Stimulated activated naive CD8-positive, alpha-beta T cell treated with anti-CD3 and anti-CD28 coated beads, Interleukin-15, Interleukin-2, amounts not matched to agents 100 ng/mL and 50 ng/mL, for 24 hours (primary cell): Measurements from ENCODE around the gene FAM118A.

Experiments
- H3K27ac Mint-ChIP-seq: one replicate; pipeline ENCODE4 v1.8.0; 2021; ENCODE audit warnings: mild to moderate bottlenecking, mixed read lengths
- H3K27me3 Mint-ChIP-seq: one replicate; pipeline ENCODE4 v1.8.0; 2021; ENCODE audit warnings: mixed read lengths
- H3K36me3 Mint-ChIP-seq: one replicate; pipeline ENCODE4 v1.8.0; 2021; ENCODE audit warnings: low read depth, mixed read lengths
- H3K4me1 Mint-ChIP-seq: one replicate; pipeline ENCODE4 v1.8.0; 2021; ENCODE audit warnings: low read depth, mixed read lengths
- H3K4me3 Mint-ChIP-seq: one replicate; pipeline ENCODE4 v1.8.0; 2021; ENCODE audit warnings: mild to moderate bottlenecking, mixed read lengths
- H3K9me3 Mint-ChIP-seq: one replicate; pipeline ENCODE4 v1.8.0; 2021; ENCODE audit warnings: mixed read lengths

FAM118A gene

GRCh38 chr22:45328822-45329529, 19.2 kb downstream of the FAM118A start:
- H3K9me3 Mint-ChIP-seq: no peaks in the 10 kb centered on the region
- H3K36me3 Mint-ChIP-seq: peaks cover 45% of the 10 kb centered on the region
- H3K4me1 Mint-ChIP-seq: peaks cover 4% of the 10 kb centered on the region
- H3K27ac Mint-ChIP-seq: peak overlapping the region; percentile 16
- no peak overlapping the region for H3K4me3 Mint-ChIP-seq
- H3K27me3 Mint-ChIP-seq: no peaks in the 10 kb centered on the region

DNA sequence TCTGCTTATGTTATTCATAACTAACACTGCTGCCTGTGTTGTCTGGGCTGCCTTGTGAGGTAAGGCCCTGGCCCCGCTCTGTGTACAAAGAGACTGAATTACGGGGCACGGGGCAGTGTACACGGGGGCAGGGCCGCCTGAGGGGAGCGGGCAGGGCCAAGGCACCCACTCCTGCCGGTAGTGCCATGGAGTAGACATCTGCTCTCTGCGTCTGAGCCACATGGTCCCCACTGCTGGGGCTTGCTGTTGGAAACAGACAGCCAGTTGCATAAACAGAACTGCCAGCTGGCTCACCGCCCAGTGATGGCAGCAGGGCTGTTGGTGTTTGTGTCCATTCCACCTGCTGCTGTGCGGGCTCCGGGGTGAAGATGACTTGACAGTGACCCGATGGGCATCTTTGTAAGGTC, 19.8 kb downstream of the FAM118A start:
- Mint-ChIP-seq H3K36me3 (peaks cover 46% of the 10 kb centered on the region), H3K4me3 (no peak overlapping the region), H3K9me3 (no peaks in the 10 kb centered on the region), H3K27me3 (no peaks in the 10 kb centered on the region), H3K4me1 (peaks cover 4% of the 10 kb centered on the region), H3K27ac (peak overlapping the region; percentile 16)

DNA sequence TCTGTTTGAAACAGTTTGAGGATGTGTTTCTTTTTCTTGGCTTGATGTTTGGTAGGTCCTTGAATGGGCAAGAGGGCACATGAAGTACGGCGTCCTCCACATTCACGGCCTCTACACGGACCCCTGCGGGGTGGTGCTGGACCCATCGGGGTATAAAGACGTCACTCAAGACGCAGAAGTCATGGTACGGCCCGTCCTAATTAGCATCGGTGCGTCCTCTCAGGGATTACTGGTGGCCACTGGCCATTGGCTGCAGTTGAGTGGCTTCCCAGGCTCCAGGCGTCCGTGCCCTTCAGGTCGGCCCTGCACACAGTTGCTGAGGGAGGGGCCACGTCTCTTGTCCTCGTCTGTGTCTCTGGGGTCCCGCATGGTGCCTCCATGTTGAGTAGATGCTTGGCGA, 20.8 kb downstream of the FAM118A start:
- H3K27ac Mint-ChIP-seq: no peak overlapping the region
- no peaks in the 10 kb centered on the region for H3K27me3 Mint-ChIP-seq
- H3K9me3 Mint-ChIP-seq: no peaks in the 10 kb centered on the region
- H3K36me3 Mint-ChIP-seq: peaks cover 43% of the 10 kb centered on the region
- no peak overlapping the region for H3K4me3 Mint-ChIP-seq
- peaks cover 4% of the 10 kb centered on the region for H3K4me1 Mint-ChIP-seq

- Mint-ChIP-seq H3K4me1 (peaks cover 8% of the 10 kb centered on the region), H3K36me3 (peaks cover 49% of the 10 kb centered on the region), H3K27ac (no peak overlapping the region), H3K9me3 (no peaks in the 10 kb centered on the region), H3K4me3 (no peak overlapping the region), H3K27me3 (no peaks in the 10 kb centered on the region)
Measured at GRCh38 chr22:45331486-45331885, 21.8 kb downstream of the FAM118A start.

- Mint-ChIP-seq H3K27me3 (no peaks in the 10 kb centered on the region), H3K36me3 (peaks cover 54% of the 10 kb centered on the region), H3K9me3 (no peaks in the 10 kb centered on the region), H3K27ac (no peak overlapping the region), H3K4me1 (peaks cover 13% of the 10 kb centered on the region), H3K4me3 (no peak overlapping the region)
Measured at GRCh38 chr22:45332001-45332400, 22.3 kb downstream of the FAM118A start.

GRCh38 chr22:45334068-45334467, 24.3 kb downstream of the FAM118A start:
- H3K4me1 Mint-ChIP-seq: peaks cover 15% of the 10 kb centered on the region
- H3K27me3 Mint-ChIP-seq: no peaks in the 10 kb centered on the region
- no peak overlapping the region for H3K4me3 Mint-ChIP-seq
- H3K36me3 Mint-ChIP-seq: peaks cover 52% of the 10 kb centered on the region
- no peak overlapping the region for H3K27ac Mint-ChIP-seq
- H3K9me3 Mint-ChIP-seq: no peaks in the 10 kb centered on the region

DNA sequence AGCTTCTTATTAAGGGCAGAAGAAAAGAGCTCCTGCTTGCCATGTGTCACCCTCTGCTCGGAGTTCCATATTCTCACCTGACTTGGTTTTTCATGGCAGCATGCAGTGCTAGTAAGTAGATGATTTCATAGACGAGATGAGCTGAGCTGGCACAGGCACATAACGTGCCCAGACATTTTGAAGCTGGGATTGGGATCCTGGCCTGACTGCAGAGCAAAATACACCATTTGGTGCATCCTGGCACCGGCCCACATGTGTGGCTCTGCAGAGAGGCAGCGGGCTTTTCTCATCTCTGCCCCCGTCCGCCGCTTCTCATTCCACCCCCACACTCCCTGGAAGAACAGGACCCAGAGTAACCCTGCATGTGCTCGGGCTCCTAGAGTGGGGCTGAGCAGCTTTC, 24.8 kb downstream of the FAM118A start:
- Mint-ChIP-seq H3K36me3 (peaks cover 48% of the 10 kb centered on the region), H3K4me3 (no peak overlapping the region), H3K27me3 (no peaks in the 10 kb centered on the region), H3K27ac (no peak overlapping the region), H3K9me3 (no peaks in the 10 kb centered on the region), H3K4me1 (peaks cover 15% of the 10 kb centered on the region)

DNA sequence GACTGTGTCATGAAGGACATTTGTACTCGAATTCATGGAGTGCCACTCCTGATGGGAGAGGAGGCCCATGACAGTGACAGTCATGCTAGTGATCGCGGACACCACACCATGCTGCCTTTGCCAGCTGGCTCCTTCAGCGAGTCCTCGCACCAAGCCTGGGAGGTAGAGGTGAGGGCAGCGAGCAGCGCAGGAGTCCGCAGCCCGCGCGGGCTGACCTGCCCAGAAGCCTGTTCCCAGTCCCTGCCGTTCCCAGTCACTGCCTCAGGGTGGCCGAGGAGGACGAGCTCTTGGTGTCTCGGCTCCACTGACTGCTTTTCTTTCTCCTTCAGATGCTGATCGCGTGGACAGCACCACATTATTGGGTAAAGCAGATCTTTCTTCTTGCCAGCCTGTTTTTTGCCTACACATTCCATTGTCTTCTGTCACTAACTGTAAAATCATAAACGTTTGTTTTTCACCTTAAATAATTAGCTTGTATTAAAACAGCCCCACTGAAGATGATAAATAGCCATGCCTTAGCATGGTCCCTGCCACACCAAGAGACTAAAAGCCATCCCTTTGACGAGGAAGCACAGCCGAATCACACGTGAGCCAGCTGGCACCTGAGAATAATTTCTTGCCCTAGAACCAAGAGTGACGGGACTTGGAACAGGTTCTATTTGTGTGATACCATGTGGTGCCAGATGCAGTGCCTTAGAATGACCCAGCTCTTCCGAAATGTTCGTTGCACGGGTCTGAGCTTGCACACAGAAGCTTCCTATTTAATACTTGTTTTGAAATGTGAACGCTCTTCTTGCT, 25.5 kb downstream of the FAM118A start:
- Mint-ChIP-seq H3K4me1 (peaks cover 17% of the 10 kb centered on the region), H3K27ac (no peak overlapping the region), H3K27me3 (no peaks in the 10 kb centered on the region), H3K9me3 (no peaks in the 10 kb centered on the region), H3K36me3 (peaks cover 53% of the 10 kb centered on the region), H3K4me3 (no peak overlapping the region)

- Mint-ChIP-seq H3K4me1 (peaks cover 24% of the 10 kb centered on the region), H3K36me3 (peaks cover 58% of the 10 kb centered on the region), H3K9me3 (no peaks in the 10 kb centered on the region), H3K27me3 (no peaks in the 10 kb centered on the region), H3K4me3 (no peak overlapping the region), H3K27ac (no peak overlapping the region)
Measured at GRCh38 chr22:45335854-45336522, 26.3 kb downstream of the FAM118A start.

GRCh38 chr22:45336971-45337431, 27.3 kb downstream of the FAM118A start:
- H3K36me3 Mint-ChIP-seq: peaks cover 63% of the 10 kb centered on the region
- H3K9me3 Mint-ChIP-seq: no peaks in the 10 kb centered on the region
- peak overlapping the region; percentile 68 for H3K27ac Mint-ChIP-seq
- no peak overlapping the region for H3K4me3 Mint-ChIP-seq
- H3K4me1 Mint-ChIP-seq: peaks cover 33% of the 10 kb centered on the region
- no peaks in the 10 kb centered on the region for H3K27me3 Mint-ChIP-seq

GRCh38 chr22:45337536-45337935, 27.8 kb downstream of the FAM118A start:
- H3K27ac Mint-ChIP-seq: peak overlapping the region; percentile 68
- peaks cover 33% of the 10 kb centered on the region for H3K4me1 Mint-ChIP-seq
- no peaks in the 10 kb centered on the region for H3K27me3 Mint-ChIP-seq
- H3K4me3 Mint-ChIP-seq: no peak overlapping the region
- H3K36me3 Mint-ChIP-seq: peaks cover 58% of the 10 kb centered on the region
- no peaks in the 10 kb centered on the region for H3K9me3 Mint-ChIP-seq

- H3K27ac Mint-ChIP-seq: no peak overlapping the region
- H3K9me3 Mint-ChIP-seq: no peaks in the 10 kb centered on the region
- peaks cover 52% of the 10 kb centered on the region for H3K36me3 Mint-ChIP-seq
- no peaks in the 10 kb centered on the region for H3K27me3 Mint-ChIP-seq
- no peak overlapping the region for H3K4me3 Mint-ChIP-seq
- peaks cover 33% of the 10 kb centered on the region for H3K4me1 Mint-ChIP-seq
Measured at GRCh38 chr22:45338795-45339194, 29.1 kb downstream of the FAM118A start.

DNA sequence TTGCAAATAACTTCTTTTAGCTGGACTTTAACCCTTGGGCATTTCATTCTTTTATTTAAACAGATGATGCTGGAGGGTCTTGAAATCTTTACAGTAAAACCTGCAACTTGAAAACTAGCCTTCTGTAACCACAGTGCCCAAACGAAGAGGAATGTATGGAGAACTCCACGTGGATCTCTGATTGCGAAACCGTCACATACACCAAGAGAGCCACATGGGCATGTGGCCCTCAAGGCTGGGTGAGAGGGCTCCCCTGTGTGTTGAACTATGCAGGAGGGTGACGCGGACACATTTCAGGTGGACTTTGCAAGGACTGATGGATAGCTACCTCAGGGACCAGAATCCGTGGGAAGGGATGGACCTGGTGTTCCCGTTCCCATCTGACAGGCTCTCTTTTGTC, 30.6 kb downstream of the FAM118A start:
- H3K9me3 Mint-ChIP-seq: no peaks in the 10 kb centered on the region
- peaks cover 39% of the 10 kb centered on the region for H3K4me1 Mint-ChIP-seq
- peaks cover 52% of the 10 kb centered on the region for H3K36me3 Mint-ChIP-seq
- H3K4me3 Mint-ChIP-seq: no peak overlapping the region
- no peaks in the 10 kb centered on the region for H3K27me3 Mint-ChIP-seq
- H3K27ac Mint-ChIP-seq: no peak overlapping the region

DNA sequence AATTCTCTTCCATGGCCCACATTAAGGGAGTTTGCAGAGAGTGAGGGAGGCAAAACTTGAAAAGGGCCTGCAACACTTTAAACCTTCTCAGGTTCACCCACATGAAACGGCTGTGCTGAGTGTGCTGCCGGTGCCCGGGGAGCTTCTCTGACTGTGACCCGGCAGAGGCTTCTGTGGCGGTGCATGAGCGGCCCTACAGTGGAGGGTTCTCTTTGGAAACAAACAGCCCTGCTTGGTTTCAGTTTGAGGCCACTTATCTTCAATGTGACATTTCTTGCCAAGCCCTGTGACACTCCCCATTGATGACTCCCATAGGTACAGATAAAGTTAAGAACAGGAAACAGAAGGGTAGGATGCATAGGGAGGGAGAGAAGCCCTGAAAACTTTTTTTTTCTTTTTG, 31.8 kb downstream of the FAM118A start:
- Mint-ChIP-seq H3K4me3 (peak overlapping the region; percentile 23), H3K27me3 (no peaks in the 10 kb centered on the region), H3K27ac (peak overlapping the region; percentile 82), H3K36me3 (peaks cover 47% of the 10 kb centered on the region), H3K4me1 (peaks cover 35% of the 10 kb centered on the region), H3K9me3 (no peaks in the 10 kb centered on the region)

DNA sequence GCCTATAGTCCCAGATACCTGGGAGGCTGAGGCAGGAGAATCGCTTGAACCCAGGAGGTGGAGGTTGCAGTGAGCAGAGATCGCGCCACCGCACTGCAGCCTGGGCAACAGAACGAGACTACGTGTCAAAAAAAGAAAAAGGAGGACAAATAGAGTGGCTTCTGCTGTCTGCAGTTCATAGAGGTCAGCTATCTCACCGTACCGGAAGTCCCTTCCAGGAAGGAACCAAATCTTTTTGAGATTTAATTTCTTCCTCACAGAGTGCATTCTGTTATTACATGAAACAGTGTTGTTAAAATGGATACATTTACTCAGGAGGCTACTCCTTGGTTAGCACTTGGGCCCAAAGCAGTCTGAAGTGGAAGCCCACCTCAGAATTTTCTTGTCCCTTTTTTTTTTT, 33.4 kb downstream of the FAM118A start:
- no peak overlapping the region for H3K4me3 Mint-ChIP-seq
- peaks cover 43% of the 10 kb centered on the region for H3K36me3 Mint-ChIP-seq
- H3K27me3 Mint-ChIP-seq: no peaks in the 10 kb centered on the region
- no peaks in the 10 kb centered on the region for H3K9me3 Mint-ChIP-seq
- H3K4me1 Mint-ChIP-seq: peaks cover 24% of the 10 kb centered on the region
- no peak overlapping the region for H3K27ac Mint-ChIP-seq
